Skeletal muscle cell (primary cell): ENCODE data around the gene RBPJL.
A peak's percentile ranks its signal among the peaks of the same experiment; 100 is the strongest.

Source experiments
- DNase-seq: peaks from one replicate; pipeline ENCODE4 v3.0.0-alpha.2; 2010; ENCODE audit warnings: low read depth
- H3K4me3 ChIP-seq: 2 replicates; pipeline ENCODE4 v1.5.1; 2011; ENCODE audit warnings: low read depth, mild to moderate bottlenecking, control low read depth, low read length, moderate library complexity

The RBPJL gene

DNA sequence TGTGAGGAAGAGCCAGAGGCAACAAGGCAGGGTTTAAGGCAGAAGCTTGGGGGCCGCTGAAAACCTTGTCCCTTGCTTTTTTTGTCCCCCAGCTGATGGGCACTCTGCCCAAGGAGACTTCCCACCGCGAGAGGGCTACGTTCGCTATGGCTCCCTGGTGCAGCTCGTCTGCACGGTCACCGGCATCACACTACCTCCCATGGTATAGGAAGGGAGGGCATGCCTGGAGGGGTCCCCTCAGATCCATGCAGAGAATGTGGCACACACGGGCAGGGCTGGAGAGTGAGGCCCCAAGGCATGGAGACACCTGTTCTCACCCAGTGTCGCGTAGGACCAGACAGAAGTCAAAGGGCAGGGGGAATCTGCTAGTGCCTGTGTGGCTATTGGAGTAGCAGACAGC lies 7.3 kb downstream of the RBPJL start:
- no peak for DNase-seq
- H3K4me3 ChIP-seq: no peak overlapping the region

GRCh38 chr20:45315672-45316071 lies 9.0 kb downstream of the RBPJL start:
- no peak overlapping the region for H3K4me3 ChIP-seq
- DNase-seq: no peak

GRCh38 chr20:45316150-45317080 lies 9.8 kb downstream of the RBPJL start:
- no peak for DNase-seq
- no peak overlapping the region for H3K4me3 ChIP-seq

- DNase-seq: no peak
- no peak overlapping the region for H3K4me3 ChIP-seq
These were observed 11.2 kb downstream of the RBPJL start for GRCh38 chr20:45317826-45318225.

- DNase-seq: no peak
- H3K4me3 ChIP-seq: no peak overlapping the region
These were observed 11.8 kb downstream of the RBPJL start for GRCh38 chr20:45318386-45318939.

- DNase-seq: no peak
- no peak overlapping the region for H3K4me3 ChIP-seq
These were observed 12.3 kb downstream of the RBPJL start for GRCh38 chr20:45318948-45319347.

DNA sequence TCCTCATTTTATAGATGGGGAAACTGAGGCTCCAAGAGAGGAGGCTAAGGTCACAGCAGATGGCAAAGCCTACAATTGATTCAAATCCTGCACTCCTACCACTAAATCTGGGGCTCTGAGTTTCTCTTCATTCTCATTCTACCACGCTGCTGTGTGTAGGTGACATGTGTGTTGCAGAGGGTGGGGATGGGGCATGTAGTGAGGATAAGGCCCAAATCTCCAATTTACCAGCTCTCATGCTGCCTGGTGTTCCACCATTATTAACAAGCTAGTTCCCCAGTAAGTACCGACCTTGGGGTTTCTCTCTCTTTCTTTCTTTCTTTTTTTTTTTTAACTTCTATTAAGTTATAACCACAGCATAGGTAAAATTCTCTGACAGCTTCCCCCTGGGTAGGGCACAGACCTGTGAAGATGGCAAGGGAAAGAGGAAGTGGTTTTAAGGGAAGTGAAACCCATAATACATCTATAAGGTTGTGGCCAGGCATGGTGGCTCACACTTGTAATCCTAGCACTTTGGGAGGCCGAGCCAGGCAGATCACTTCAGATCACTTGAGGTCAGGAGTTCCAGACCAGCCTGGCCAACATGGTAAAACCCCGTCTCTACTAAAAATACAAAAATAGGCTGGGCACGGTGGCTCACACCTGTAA lies 14.4 kb downstream of the RBPJL start:
- DNase-seq: no peak
- H3K4me3 ChIP-seq: no peak overlapping the region

DNA sequence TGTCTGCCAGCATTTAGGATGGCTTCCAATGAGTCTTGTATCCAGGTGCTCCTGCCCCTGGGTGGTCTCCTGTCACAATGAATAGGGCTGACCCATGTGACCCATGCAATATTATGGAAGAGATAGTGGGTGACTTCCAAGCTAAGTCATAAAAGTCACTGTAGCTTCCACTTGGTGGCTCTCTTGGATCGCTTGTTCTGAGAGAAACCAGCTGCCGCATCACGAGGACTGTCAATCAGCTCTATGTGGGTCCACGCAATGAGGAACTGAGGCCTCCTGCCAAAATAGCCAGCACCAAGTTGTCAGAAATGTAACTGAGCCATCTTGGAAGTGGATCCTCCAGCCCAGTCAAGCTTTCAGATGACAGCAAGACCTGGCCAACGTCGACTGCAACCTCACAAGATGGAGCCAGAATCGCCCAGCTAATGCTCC lies 16.3 kb downstream of the RBPJL start:
- H3K4me3 ChIP-seq: no peak overlapping the region
- DNase-seq: no peak

- no peak overlapping the region for H3K4me3 ChIP-seq
- DNase-seq: no peak
These were observed 17.1 kb downstream of the RBPJL start for GRCh38 chr20:45323731-45324130.

GRCh38 chr20:45325371-45325770 lies 18.7 kb downstream of the RBPJL start:
- DNase-seq: no peak
- H3K4me3 ChIP-seq: no peak overlapping the region

- H3K4me3 ChIP-seq: no peak overlapping the region
These were observed 21.8 kb downstream of the RBPJL start for GRCh38 chr20:45328451-45328850.

DNA sequence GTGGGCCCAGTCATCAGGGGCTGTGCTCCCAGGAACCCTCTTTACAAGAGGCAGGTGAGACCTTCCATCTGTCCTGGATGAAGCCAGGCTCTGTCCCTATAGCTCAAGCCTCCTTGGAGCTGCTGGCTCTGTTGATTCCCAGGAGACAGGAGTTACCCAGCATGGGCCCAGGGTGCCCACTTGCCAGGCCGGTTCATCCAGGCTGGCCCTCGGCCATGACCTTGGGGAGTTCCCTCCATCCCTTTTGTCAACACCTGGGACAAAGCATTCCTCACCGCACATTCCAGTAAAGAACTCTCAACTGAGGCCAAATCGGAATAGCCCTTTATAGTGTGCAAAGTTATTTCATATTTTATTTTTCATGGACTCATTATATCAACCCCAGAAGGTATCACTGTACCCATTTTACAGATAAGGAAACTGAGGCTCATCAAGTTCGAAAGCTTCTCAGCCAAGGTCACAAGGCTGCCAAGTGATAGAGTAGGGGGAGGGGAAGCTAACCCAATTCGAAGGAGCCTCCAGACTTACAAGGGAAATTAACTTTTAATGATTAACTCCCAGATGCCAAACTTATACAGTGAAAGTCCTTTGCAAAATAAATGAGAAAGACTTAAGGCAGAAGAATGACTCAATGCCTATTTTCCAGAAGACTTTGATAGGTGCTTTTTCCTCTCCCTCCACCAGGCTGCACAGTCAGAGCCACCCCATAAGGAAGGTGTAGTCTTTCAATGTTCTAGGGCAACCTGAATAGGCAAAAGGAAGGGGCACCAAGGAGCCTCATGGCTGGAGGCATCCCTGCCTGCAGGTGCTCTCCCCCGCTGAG lies 23.1 kb downstream of the RBPJL start:
- no peak for DNase-seq
- no peak overlapping the region for H3K4me3 ChIP-seq

More at GRCh38 chr20:45328451-45328850, 21.8 kb downstream of the RBPJL start:
- no peak for DNase-seq

GRCh38 chr20:45330476-45330875 lies 23.8 kb downstream of the RBPJL start:
- no peak overlapping the region for H3K4me3 ChIP-seq
- DNase-seq: no peak

GRCh38 chr20:45336530-45337366 lies 30.1 kb downstream of the RBPJL start:
- peak; percentile 71 for DNase-seq
- no peak overlapping the region for H3K4me3 ChIP-seq

GRCh38 chr20:45337367-45338120 lies 30.9 kb downstream of the RBPJL start:
- no peak overlapping the region for H3K4me3 ChIP-seq
- DNase-seq: peak; percentile 71

DNA sequence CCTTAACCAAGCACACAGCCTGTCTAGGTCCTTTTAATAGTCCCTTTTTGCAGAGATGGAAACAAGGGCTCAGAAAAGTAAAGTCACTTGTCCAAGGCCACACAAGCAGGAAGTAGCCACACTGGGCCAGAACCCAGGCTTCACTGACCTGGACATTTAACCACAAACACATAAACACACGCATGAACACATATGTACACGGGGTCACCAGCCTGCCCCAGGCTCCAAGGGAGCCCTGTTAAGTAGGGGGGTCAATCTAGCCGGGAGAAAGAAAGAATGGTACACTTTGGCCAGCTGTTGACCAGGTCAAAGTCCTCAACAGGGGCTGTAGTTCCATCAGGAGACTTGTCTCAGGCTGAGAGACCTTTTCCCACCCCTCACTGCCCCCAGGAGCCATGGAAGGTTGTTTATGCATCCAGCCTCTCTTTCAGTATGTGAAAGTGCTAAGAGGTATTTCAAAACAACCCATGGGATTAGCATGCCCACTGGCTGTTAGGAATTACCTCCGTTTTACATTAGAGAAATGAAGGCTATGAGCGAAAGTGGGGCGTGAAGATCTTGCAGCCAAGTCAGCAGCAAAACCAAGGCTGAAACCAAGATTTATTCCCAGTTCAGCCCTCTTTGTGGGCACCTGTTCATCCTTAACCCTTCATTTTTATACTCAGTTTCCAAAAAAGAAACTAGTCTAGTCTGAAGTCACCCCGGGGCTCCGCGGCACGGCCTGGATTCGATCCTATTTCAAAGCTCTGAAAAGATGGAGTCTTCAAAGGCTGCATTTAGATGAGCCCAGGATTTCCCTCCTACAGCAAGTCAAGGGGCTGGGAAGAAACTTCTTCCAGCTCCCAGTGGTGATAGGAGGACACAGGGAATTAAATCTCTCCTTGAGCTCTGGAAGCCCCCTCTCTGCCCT lies 31.7 kb downstream of the RBPJL start:
- DNase-seq: no peak
- no peak overlapping the region for H3K4me3 ChIP-seq

- no peak overlapping the region for H3K4me3 ChIP-seq
- no peak for DNase-seq
These were observed 32.4 kb downstream of the RBPJL start for GRCh38 chr20:45339084-45339483.
